Endothelial cell of umbilical vein (primary cell): ENCODE measurements around the gene SIPA1L2. TPM values are rescaled to one million over a fixed set of nuclear protein-coding genes. Genes with fewer than 3 reads are reported as not detected.

ENCODE experiments used
- BruUV-seq: library from RNA; stranded (reverse); fragments of 400-500 nt; replicated peaks from 2 replicates; lab custom pipeline; 2021; lab: Mats Ljungman, UMichigan
- CTCF ChIA-PET: fragments of 300-600, 350-600 bp; sonication (Branson Sonifier 250); formaldehyde crosslinking; loops from one replicate; lab custom pipeline; 2021; ENCODE audit warnings: antibody characterized with exemption, inconsistent platforms; lab: Charles Lee
- POLR2A ChIA-PET: fragments of 300-600, 350-600 bp; sonication (Branson Sonifier 250); formaldehyde crosslinking; loops from one replicate; lab custom pipeline; 2021; ENCODE audit warnings: antibody characterized with exemption, inconsistent platforms; lab: Charles Lee
- DNase-seq: peaks from one replicate; pipeline ENCODE4 v3.0.0-alpha.2; 2011; ENCODE audit warnings: low read depth, low spot score
- FAIRE-seq: peaks from 2 replicates; lab custom pipeline; 2011; peaks lifted over from hg19 to GRCh38; lab: Jason Lieb, UNC
- H2AFZ ChIP-seq: 2 replicates; pipeline ENCODE4 v1.6.0; 2012; ENCODE audit warnings: low read depth, low read length, control low read depth, inconsistent platforms
- H3K27ac ChIP-seq: 2 replicates; pipeline ENCODE4 v1.5.1; 2011; ENCODE audit warnings: low read depth, mild to moderate bottlenecking, control low read depth, low read length, moderate library complexity; ENCODE audit not compliant: insufficient read depth
- H3K27me3 ChIP-seq, 2 experiments: 2 replicates each; pipeline versions ENCODE4 v1.6.0 to v1.6.1; 2011; ENCODE audit warnings: low read length in 2 of 2, mixed read lengths in 1 of 2; ENCODE audit not compliant: control insufficient read depth in 2 of 2, insufficient read depth in 2 of 2
- H3K36me3 ChIP-seq, 2 experiments: 2 replicates in 1 of 2; 3 replicates in 1 of 2; pipeline ENCODE4 v1.5.1; 2011; ENCODE audit warnings: low read length in 2 of 2, mild to moderate bottlenecking in 1 of 2, moderate library complexity in 1 of 2; ENCODE audit not compliant: control insufficient read depth in 2 of 2, insufficient read depth in 2 of 2; ENCODE audit errors: extremely low read depth in 1 of 2
- H3K4me1 ChIP-seq: 3 replicates; pipeline ENCODE4 v1.5.1; 2011; ENCODE audit warnings: mild to moderate bottlenecking, low read length; ENCODE audit not compliant: control insufficient read depth, insufficient read depth; ENCODE audit errors: extremely low read depth
- H3K4me2 ChIP-seq: 2 replicates; pipeline ENCODE4 v1.6.1; 2011; ENCODE audit warnings: low read length, control low read depth, mixed read lengths; ENCODE audit not compliant: insufficient read depth
- H3K4me3 ChIP-seq, 3 experiments: fragments of 200-600 bp in 1 of 3; sonication (generic), shearing (Covaris generic) in 1 of 3; replicated peaks in 1 of 3; 2 replicates each; pipeline ENCODE4 v1.5.1; 2011 to 2016; ENCODE audit warnings: control low read depth in 3 of 3, low read length in 3 of 3, mild to moderate bottlenecking in 2 of 3, inconsistent platforms in 1 of 3, low read depth in 1 of 3, moderate library complexity in 1 of 3; ENCODE audit not compliant: insufficient read depth in 1 of 3
- H3K79me2 ChIP-seq: 2 replicates; pipeline ENCODE4 v1.6.0; 2012; ENCODE audit warnings: low read length, inconsistent platforms; ENCODE audit not compliant: control insufficient read depth, insufficient read depth
- H3K9ac ChIP-seq: replicated peaks from 2 replicates; pipeline ENCODE3; 2011; ENCODE audit warnings: low read length, control low read depth; ENCODE audit not compliant: insufficient read depth; ENCODE audit errors: extremely low read depth
- H3K9me1 ChIP-seq: replicated peaks from 3 replicates; pipeline ENCODE4 v1.6.0; 2011; ENCODE audit warnings: mild to moderate bottlenecking, low read length; ENCODE audit not compliant: control insufficient read depth, insufficient read depth; ENCODE audit errors: extremely low read depth
- H3K9me3 ChIP-seq: replicated peaks from 2 replicates; pipeline ENCODE4 v1.5.1; 2012; ENCODE audit warnings: low read length, inconsistent platforms; ENCODE audit not compliant: control insufficient read depth, insufficient read depth
- H4K20me1 ChIP-seq: replicated peaks from 2 replicates; pipeline ENCODE3; 2011; ENCODE audit warnings: mild to moderate bottlenecking, low read length; ENCODE audit not compliant: control insufficient read depth, insufficient read depth; ENCODE audit errors: extremely low read depth
- EZH2 ChIP-seq: IDR thresholded peaks from 2 replicates; pipeline ENCODE4 v1.6.1; 2012; ENCODE audit warnings: borderline replicate concordance, low read depth, mild to moderate bottlenecking, moderate library complexity, low read length, inconsistent platforms; ENCODE audit not compliant: severe bottlenecking
- FOS ChIP-seq: IDR thresholded peaks from 2 replicates; pipeline ENCODE4 v1.6.1; 2011; ENCODE audit warnings: mild to moderate bottlenecking, low read length, moderate library complexity, borderline replicate concordance; ENCODE audit not compliant: insufficient read depth
- GATA2 ChIP-seq: IDR thresholded peaks from 2 replicates; pipeline ENCODE4 v1.7.0; 2011; ENCODE audit warnings: low read depth, mild to moderate bottlenecking, moderate library complexity, mixed read lengths, low read length; ENCODE audit not compliant: insufficient read length, insufficient read depth
- JUN ChIP-seq: IDR thresholded peaks from 2 replicates; pipeline ENCODE4 v1.6.1; 2011; ENCODE audit warnings: borderline replicate concordance, low read depth; ENCODE audit not compliant: insufficient read length, insufficient read depth
- MAX ChIP-seq: IDR thresholded peaks from 2 replicates; pipeline ENCODE4 v1.6.1; 2011; ENCODE audit not compliant: insufficient read depth, insufficient read length
- MYC ChIP-seq: IDR thresholded peaks from one replicate; pipeline ENCODE4 v1.6.1; 2011; ENCODE audit warnings: mild to moderate bottlenecking, low read depth, low read length
- POLR2A ChIP-seq: IDR thresholded peaks from 2 replicates; pipeline ENCODE4 v1.6.1; 2012; ENCODE audit warnings: low read depth, mild to moderate bottlenecking, control low read depth, low read length
- POLR2AphosphoS5 ChIP-seq: IDR thresholded peaks from 2 replicates; pipeline ENCODE4 v1.6.1; 2012; ENCODE audit warnings: low read depth, mild to moderate bottlenecking, control low read depth, low read length, moderate library complexity; ENCODE audit not compliant: insufficient read depth
- dilution Hi-C: fragments of 300-500 bp; cut with MboI; formaldehyde crosslinking; loops from one replicate; pipeline ENCODE4 v1.15.0; 2019; ENCODE audit warnings: low sequenced_read_pairs; ENCODE audit not compliant: extremely low pct_ligation_motif_present
- intact Hi-C: fragments of 100-400 bp; cut with micrococcal nuclease; formaldehyde crosslinking; loops from one replicate; pipeline ENCODE4 v1.10.0; 2022
- polyA plus RNA-seq, 4 experiments: library from polyadenylated mRNA; depleted of rRNA in 3 of 4; stranded (reverse) in 3 of 4; unstranded in 1 of 4; fragments of >200 nt; gene quantifications; 2 replicates each; pipeline versions ENCODE4 v1.2.1 to v1.2.3, GENCODE V29; 2011 to 2012; ENCODE audit warnings: missing spikeins in 1 of 4
- total RNA-seq: library from RNA; stranded (reverse); gene quantifications from 2 replicates; pipeline ENCODE4 v1.2.3, GENCODE V29; 2021
- TF ChIP-seq, protein P1 (sequence below), 2 donors: IDR thresholded peaks; 1 replicate in 1 of 2; 2 replicates in 1 of 2; pipeline ENCODE4 v1.5.1; 2011; ENCODE audit warnings: low read length in 2 of 2, mild to moderate bottlenecking in 2 of 2, moderate library complexity in 2 of 2, control low read depth in 1 of 2, inconsistent platforms in 1 of 2, low read depth in 1 of 2; ENCODE audit not compliant: insufficient read depth in 1 of 2; ENCODE audit errors: extremely low read depth in 1 of 2

SIPA1L2 gene
- total and polyA plus RNA-seq, 2 donors (not counting 3 experiments of a cell fraction or from before 2014, with no cell fraction given): 3.6 to 12.8 TPM

DNA sequence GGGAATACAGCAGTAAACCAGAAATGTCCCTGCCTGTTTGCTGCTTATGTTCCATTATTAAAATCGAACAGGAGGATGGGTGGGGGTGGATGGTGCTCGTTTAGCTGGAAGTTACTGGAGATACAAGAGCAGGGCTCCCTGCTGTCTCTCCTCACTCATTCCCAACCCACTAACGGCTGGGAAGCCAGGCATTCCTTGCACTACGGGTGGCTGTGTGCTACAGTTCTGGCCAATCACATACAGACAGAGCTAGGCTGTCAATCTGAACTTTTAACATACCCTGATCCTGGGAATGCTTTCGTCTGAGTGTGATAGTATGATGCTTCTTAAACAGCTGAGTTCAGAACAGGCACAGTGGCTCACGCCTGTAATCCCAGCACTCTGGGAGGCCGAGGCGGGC, 7.0 kb downstream of the SIPA1L2 start:
- H3K4me2 ChIP-seq: no peak overlapping the region
- H3K9me1 ChIP-seq: no peaks in the 10 kb centered on the region
- intact Hi-C loops (loop anchor here (10.0 kb wide), 3 partner anchors 198 to 468 kb away; no protein-coding TSS in a partner anchor), dilution Hi-C loops (no loop called here)
- no peaks in the 10 kb centered on the region for H3K9me3 ChIP-seq
- ChIA-PET CTCF (no interaction called here), POLR2A (no interaction called here)
- DNase-seq: no peak
- no peak overlapping the region for H3K4me3 ChIP-seq
- TF ChIP-seq MYC (no peak), MAX (no peak), FOS (no peak), POLR2A (no peak), POLR2AphosphoS5 (no peak), GATA2 (no peak), EZH2 (no peak), JUN (no peak)
- TF ChIP-seq, protein P1, sequence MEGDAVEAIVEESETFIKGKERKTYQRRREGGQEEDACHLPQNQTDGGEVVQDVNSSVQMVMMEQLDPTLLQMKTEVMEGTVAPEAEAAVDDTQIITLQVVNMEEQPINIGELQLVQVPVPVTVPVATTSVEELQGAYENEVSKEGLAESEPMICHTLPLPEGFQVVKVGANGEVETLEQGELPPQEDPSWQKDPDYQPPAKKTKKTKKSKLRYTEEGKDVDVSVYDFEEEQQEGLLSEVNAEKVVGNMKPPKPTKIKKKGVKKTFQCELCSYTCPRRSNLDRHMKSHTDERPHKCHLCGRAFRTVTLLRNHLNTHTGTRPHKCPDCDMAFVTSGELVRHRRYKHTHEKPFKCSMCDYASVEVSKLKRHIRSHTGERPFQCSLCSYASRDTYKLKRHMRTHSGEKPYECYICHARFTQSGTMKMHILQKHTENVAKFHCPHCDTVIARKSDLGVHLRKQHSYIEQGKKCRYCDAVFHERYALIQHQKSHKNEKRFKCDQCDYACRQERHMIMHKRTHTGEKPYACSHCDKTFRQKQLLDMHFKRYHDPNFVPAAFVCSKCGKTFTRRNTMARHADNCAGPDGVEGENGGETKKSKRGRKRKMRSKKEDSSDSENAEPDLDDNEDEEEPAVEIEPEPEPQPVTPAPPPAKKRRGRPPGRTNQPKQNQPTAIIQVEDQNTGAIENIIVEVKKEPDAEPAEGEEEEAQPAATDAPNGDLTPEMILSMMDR (IDR thresholded peaks at IDR 0.05; ENCODE audit: extremely low read depth in 1 of 2, insufficient read depth in 1 of 2, low read depth in 1 of 2, low read length in 2 of 2): no peak
- H3K27me3 ChIP-seq: no peaks in the 10 kb centered on the region
- no peak overlapping the region for H3K9ac ChIP-seq
- no peaks in the 10 kb centered on the region for H3K36me3 ChIP-seq
- H4K20me1 ChIP-seq: no peaks in the 10 kb centered on the region
- H2AFZ ChIP-seq: no peak overlapping the region
- BruUV-seq: no TSS peak
- no peak overlapping the region for H3K27ac ChIP-seq
- peaks cover 5% of the 10 kb centered on the region for H3K4me1 ChIP-seq
- peaks cover 13% of the 10 kb centered on the region for H3K79me2 ChIP-seq
- no peak for FAIRE-seq
